Measurements from ENCODE around the gene ARHGAP33. TPM values are rescaled to one million over a fixed set of nuclear protein-coding genes. Genes with fewer than 3 reads are reported as not detected.

Gene ARHGAP33
- total and polyA plus RNA-seq, 2 of the 4 experiments (the other 2 are of a cell fraction): 0.72 to 11.9 TPM

- Histone ChIP-seq H4K20me1 (ENCODE audit: insufficient read depth, low read length) (no peaks in the 10 kb centered on the region), H2BK15ac (ENCODE audit: low read depth, low read length) (no peak overlapping the region), H3K4ac (ENCODE audit: low read depth, low read length) (no peak overlapping the region), H3K23ac (ENCODE audit: low read depth, low read length) (no peak overlapping the region), H3K18ac (ENCODE audit: low read depth, low read length) (no peak overlapping the region), H3K4me1 (ENCODE audit: control insufficient read depth, insufficient read depth, low read length) (no peaks in the 10 kb centered on the region), H2AK5ac (ENCODE audit: low read depth, low read length) (no peak overlapping the region), H2AK9ac (replicated peaks; ENCODE audit: low read depth, low read length, poor library complexity) (no peak overlapping the region), H3K79me1 (ENCODE audit: low read depth in 1 of 2, low read length in 2 of 2) (no peaks in the 10 kb centered on the region), H3K56ac (ENCODE audit: extremely low read depth, insufficient read depth, low read length) (no peak overlapping the region), H4K8ac (ENCODE audit: low read depth in 2 of 2, low read length in 2 of 2) (no peak overlapping the region), H3K9ac (ENCODE audit: low read depth, low read length) (no peak overlapping the region), H3K36me3 (ENCODE audit: control insufficient read depth, insufficient read depth, low read length) (peaks cover 16% of the 10 kb centered on the region), H3K9me1 (ENCODE audit: insufficient read depth, low read length) (no peaks in the 10 kb centered on the region), H2AFZ (replicated peaks; ENCODE audit: low read length, poor library complexity) (no peak overlapping the region), H3K4me3 (ENCODE audit: insufficient read depth, low read depth, low read length) (no peak overlapping the region), H2BK20ac (ENCODE audit: low read depth, low read length) (no peak overlapping the region), H2BK120ac (ENCODE audit: low read depth, low read length) (no peak overlapping the region), H4K91ac (ENCODE audit: insufficient read depth, low read depth, low read length) (no peak overlapping the region), H3K9me3 (ENCODE audit: control insufficient read depth, insufficient read depth, low read length) (no peaks in the 10 kb centered on the region), H3K14ac (replicated peaks; ENCODE audit: low read depth, low read length) (no peak overlapping the region), H4K5ac (ENCODE audit: low read depth, low read length) (no peak overlapping the region), H3K4me2 (ENCODE audit: low read depth, low read length) (no peak overlapping the region), H3K27me3 (ENCODE audit: control insufficient read depth, insufficient read depth, low read length) (no peaks in the 10 kb centered on the region), H3K27ac (ENCODE audit: insufficient read depth, low read length) (no peak overlapping the region), H2BK5ac (ENCODE audit: low read depth, low read length, poor library complexity, severe bottlenecking) (no peak overlapping the region)
- TF ChIP-seq NFE2L2 (IDR thresholded peaks at IDR 0.05; ENCODE audit: low read depth, low read length): no peak
- no peak for TF ChIP-seq CEBPB (IDR thresholded peaks at IDR 0.05; ENCODE audit: low read depth, low read length)
- no peak for TF ChIP-seq POLR2A (IDR thresholded peaks at IDR 0.05; ENCODE audit: low read depth, low read length)
- no peak for TF ChIP-seq MAFK (IDR thresholded peaks at IDR 0.05; ENCODE audit: low read depth, low read length)
- TF ChIP-seq FOS (IDR thresholded peaks at IDR 0.05; ENCODE audit: low read depth, low read length): no peak
- no peak for TF ChIP-seq SMC3 (IDR thresholded peaks at IDR 0.05; ENCODE audit: low read depth, low read length)
- no peak for TF ChIP-seq RFX5 (IDR thresholded peaks at IDR 0.05; ENCODE audit: low read depth, low read length)
- TF ChIP-seq BHLHE40 (IDR thresholded peaks at IDR 0.05; ENCODE audit: low read depth, low read length): no peak
- TF ChIP-seq, protein P1, sequence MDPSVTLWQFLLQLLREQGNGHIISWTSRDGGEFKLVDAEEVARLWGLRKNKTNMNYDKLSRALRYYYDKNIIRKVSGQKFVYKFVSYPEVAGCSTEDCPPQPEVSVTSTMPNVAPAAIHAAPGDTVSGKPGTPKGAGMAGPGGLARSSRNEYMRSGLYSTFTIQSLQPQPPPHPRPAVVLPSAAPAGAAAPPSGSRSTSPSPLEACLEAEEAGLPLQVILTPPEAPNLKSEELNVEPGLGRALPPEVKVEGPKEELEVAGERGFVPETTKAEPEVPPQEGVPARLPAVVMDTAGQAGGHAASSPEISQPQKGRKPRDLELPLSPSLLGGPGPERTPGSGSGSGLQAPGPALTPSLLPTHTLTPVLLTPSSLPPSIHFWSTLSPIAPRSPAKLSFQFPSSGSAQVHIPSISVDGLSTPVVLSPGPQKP (IDR thresholded peaks at IDR 0.05; ENCODE audit: borderline replicate concordance, low read depth, low read length): no peak
- TF ChIP-seq, protein P2, sequence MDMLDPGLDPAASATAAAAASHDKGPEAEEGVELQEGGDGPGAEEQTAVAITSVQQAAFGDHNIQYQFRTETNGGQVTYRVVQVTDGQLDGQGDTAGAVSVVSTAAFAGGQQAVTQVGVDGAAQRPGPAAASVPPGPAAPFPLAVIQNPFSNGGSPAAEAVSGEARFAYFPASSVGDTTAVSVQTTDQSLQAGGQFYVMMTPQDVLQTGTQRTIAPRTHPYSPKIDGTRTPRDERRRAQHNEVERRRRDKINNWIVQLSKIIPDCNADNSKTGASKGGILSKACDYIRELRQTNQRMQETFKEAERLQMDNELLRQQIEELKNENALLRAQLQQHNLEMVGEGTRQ (IDR thresholded peaks at IDR 0.05; ENCODE audit: low read depth, low read length): no peak
- no peak for TF ChIP-seq RAD21 (IDR thresholded peaks at IDR 0.05; ENCODE audit: low read length)
- no peak for TF ChIP-seq CHD1 (IDR thresholded peaks at IDR 0.05; ENCODE audit: low read depth, low read length)
- TF ChIP-seq, protein P3, sequence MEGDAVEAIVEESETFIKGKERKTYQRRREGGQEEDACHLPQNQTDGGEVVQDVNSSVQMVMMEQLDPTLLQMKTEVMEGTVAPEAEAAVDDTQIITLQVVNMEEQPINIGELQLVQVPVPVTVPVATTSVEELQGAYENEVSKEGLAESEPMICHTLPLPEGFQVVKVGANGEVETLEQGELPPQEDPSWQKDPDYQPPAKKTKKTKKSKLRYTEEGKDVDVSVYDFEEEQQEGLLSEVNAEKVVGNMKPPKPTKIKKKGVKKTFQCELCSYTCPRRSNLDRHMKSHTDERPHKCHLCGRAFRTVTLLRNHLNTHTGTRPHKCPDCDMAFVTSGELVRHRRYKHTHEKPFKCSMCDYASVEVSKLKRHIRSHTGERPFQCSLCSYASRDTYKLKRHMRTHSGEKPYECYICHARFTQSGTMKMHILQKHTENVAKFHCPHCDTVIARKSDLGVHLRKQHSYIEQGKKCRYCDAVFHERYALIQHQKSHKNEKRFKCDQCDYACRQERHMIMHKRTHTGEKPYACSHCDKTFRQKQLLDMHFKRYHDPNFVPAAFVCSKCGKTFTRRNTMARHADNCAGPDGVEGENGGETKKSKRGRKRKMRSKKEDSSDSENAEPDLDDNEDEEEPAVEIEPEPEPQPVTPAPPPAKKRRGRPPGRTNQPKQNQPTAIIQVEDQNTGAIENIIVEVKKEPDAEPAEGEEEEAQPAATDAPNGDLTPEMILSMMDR (conservative IDR thresholded peaks at IDR 0.05; ENCODE audit: low read depth, low read length): no peak
- intact Hi-C loops (cut with micrococcal nuclease): no loop called here
- ChIA-PET CTCF (no interaction called here), POLR2A (ENCODE audit: unreplicated experiment) (no interaction called here)
- ATAC-seq (ENCODE audit: low read depth) (no peak), DNase-seq (no peak)
- dilution Hi-C loops (cut with HindIII; ENCODE audit: low sequenced_read_pairs, unreplicated experiment): no loop called here
- in situ Hi-C loops (cut with MboI; ENCODE audit: low sequenced_read_pairs): no loop called here
- no TSS peak for BruUV-seq (replicated peaks)
- 95% methylated on average over 8 of the region's 12 CpGs; no CpG with 5 or more reads in 1 of the 2 experiments for WGBS, 2 experiments (ENCODE audit: extremely low coverage in 2 of 2, insufficient read length in 1 of 2)
These were observed 7.2 kb downstream of the ARHGAP33 start for GRCh38 chr19:35782589-35782988.

Data from IMR-90 (cell line).